K562 (cell line): ENCODE measurements around the gene SHMT1.

ENCODE experiments used
- EGR1 ChIP-seq: fragments of 450-650 bp; conservative IDR thresholded peaks from 2 replicates; pipeline ENCODE4 v1.6.1; 2017; ENCODE audit warnings: mild to moderate bottlenecking
- ETS2 ChIP-seq: IDR thresholded peaks from 2 replicates; pipeline ENCODE4 v1.6.1; 2016; ENCODE audit warnings: borderline replicate concordance, missing genetic modification characterization, mild to moderate bottlenecking, moderate library complexity, missing compliant biosample characterization; ENCODE audit not compliant: poor library complexity, severe bottlenecking
- EZH2 ChIP-seq: IDR thresholded peaks from 2 replicates; pipeline ENCODE4 v1.6.1; 2012; ENCODE audit warnings: low read depth, mild to moderate bottlenecking, inconsistent platforms, low read length, borderline replicate concordance
- SIN3B ChIP-seq: fragments of 450-650 bp; IDR thresholded peaks from 2 replicates; pipeline ENCODE4 v1.6.1; 2017; ENCODE audit warnings: low read depth, mild to moderate bottlenecking, moderate library complexity
- SNRNP70 ChIP-seq: fragments of 200-400 bp; formaldehyde crosslinking; optimal IDR thresholded peaks from 2 replicates; pipeline ENCODE3; 2017; ENCODE audit warnings: low read depth, low read length
- ZNF41 ChIP-seq: fragments of 250-450 bp; sonication (Bioruptor Pico); conservative IDR thresholded peaks from 2 replicates; pipeline ENCODE4 v1.4.0; 2020; ENCODE audit warnings: mild to moderate bottlenecking
- ZNF707 ChIP-seq: fragments of 250-450 bp; sonication (Bioruptor Pico); conservative IDR thresholded peaks from 2 replicates; pipeline ENCODE4 v1.8.0; 2022; ENCODE audit warnings: inconsistent platforms, mild to moderate bottlenecking, moderate library complexity
- TF ChIP-seq, protein P1 (sequence below): sonication (generic); formaldehyde crosslinking; IDR thresholded peaks from 2 replicates; pipeline ENCODE4 v1.8.1; 2023; ENCODE audit warnings: mild to moderate bottlenecking, missing genetic modification reagents
- TF ChIP-seq, protein P2 (sequence below), 3 experiments: IDR thresholded peaks in 2 of 3; conservative IDR thresholded peaks in 1 of 3; 2 replicates each; pipeline ENCODE4 v1.5.1; 2011 to 2012; ENCODE audit warnings: low read length in 3 of 3, mild to moderate bottlenecking in 3 of 3, control low read depth in 2 of 3, improper control_type of control experiment in 1 of 3, inconsistent platforms in 1 of 3, low read depth in 1 of 3, mixed read lengths in 1 of 3, moderate library complexity in 1 of 3; ENCODE audit not compliant: insufficient read depth in 2 of 3
- TF ChIP-seq, protein P3 (sequence below): IDR thresholded peaks from 2 replicates; pipeline ENCODE4 v1.6.1; 2012; ENCODE audit warnings: low read depth, low read length, improper control_type of control experiment, borderline replicate concordance

DNA sequence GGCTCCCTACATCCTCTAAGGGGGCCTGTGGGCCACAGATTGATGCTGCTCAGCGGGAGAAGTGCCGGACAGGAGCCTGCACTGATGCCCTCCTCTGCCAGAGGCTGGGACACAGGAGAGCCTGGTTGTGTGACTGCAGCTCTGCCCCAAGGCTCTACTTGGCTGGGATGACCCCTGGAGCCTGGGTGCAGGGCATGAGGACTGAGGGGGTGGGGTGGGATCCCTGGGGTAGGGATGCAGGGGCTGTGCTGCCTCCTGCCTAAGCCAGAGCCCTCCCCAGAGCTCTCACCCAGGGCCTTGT, 14.8 kb upstream of the SHMT1 start:
- TF ChIP-seq ETS2 (tag) (no peak), SNRNP70 (no peak), EZH2 (no peak), EGR1 (no peak), SIN3B (no peak), ZNF41 (CRISPR knock-in tag) (no peak), ZNF707 (CRISPR knock-in tag) (no peak)
- TF ChIP-seq, protein P1, sequence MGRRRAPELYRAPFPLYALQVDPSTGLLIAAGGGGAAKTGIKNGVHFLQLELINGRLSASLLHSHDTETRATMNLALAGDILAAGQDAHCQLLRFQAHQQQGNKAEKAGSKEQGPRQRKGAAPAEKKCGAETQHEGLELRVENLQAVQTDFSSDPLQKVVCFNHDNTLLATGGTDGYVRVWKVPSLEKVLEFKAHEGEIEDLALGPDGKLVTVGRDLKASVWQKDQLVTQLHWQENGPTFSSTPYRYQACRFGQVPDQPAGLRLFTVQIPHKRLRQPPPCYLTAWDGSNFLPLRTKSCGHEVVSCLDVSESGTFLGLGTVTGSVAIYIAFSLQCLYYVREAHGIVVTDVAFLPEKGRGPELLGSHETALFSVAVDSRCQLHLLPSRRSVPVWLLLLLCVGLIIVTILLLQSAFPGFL (CRISPR knock-in tag), result no peak
- TF ChIP-seq, protein P2, sequence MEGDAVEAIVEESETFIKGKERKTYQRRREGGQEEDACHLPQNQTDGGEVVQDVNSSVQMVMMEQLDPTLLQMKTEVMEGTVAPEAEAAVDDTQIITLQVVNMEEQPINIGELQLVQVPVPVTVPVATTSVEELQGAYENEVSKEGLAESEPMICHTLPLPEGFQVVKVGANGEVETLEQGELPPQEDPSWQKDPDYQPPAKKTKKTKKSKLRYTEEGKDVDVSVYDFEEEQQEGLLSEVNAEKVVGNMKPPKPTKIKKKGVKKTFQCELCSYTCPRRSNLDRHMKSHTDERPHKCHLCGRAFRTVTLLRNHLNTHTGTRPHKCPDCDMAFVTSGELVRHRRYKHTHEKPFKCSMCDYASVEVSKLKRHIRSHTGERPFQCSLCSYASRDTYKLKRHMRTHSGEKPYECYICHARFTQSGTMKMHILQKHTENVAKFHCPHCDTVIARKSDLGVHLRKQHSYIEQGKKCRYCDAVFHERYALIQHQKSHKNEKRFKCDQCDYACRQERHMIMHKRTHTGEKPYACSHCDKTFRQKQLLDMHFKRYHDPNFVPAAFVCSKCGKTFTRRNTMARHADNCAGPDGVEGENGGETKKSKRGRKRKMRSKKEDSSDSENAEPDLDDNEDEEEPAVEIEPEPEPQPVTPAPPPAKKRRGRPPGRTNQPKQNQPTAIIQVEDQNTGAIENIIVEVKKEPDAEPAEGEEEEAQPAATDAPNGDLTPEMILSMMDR (IDR thresholded peaks at IDR 0.05 in 2 of 3, conservative IDR thresholded peaks at IDR 0.05 in 1 of 3; ENCODE audit: insufficient read depth in 2 of 3, low read depth in 1 of 3, low read length in 3 of 3), result no peak
- TF ChIP-seq, protein P3, sequence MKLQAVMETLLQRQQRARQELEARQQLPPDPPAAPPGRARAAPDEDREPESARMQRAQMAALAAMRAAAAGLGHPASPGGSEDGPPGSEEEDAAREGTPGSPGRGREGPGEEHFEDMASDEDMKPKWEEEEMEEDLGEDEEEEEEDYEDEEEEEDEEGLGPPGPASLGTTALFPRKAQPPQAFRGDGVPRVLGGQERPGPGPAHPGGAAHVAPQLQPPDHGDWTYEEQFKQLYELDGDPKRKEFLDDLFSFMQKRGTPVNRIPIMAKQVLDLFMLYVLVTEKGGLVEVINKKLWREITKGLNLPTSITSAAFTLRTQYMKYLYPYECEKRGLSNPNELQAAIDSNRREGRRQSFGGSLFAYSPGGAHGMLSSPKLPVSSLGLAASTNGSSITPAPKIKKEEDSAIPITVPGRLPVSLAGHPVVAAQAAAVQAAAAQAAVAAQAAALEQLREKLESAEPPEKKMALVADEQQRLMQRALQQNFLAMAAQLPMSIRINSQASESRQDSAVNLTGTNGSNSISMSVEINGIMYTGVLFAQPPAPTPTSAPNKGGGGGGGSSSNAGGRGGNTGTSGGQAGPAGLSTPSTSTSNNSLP, result no peak
